Spleen (tissue), 11 donors: ENCODE measurements around the gene DRAXIN. TPM values are rescaled to one million over a fixed set of nuclear protein-coding genes. Genes with fewer than 3 reads are reported as not detected.
A peak's percentile ranks its signal among the peaks of the same experiment; 100 is the strongest.

Experiments
- DNase-seq: peaks from one replicate; pipeline ENCODE4 v3.0.0-alpha.2; 2020
- H3K27ac ChIP-seq, 8 donors: fragments of 200-600 bp; sonication (generic) in 7 of 8; 1 replicate in 4 of 8; 2 replicates in 4 of 8; pipeline versions ENCODE4 v1.5.0 to v1.8.0; 2016 to 2021; ENCODE audit warnings: inconsistent platforms in 4 of 8, mild to moderate bottlenecking in 4 of 8, moderate library complexity in 1 of 8
- H3K27me3 ChIP-seq, 7 donors: fragments of 200-600 bp; sonication (generic) in 6 of 7; replicated peaks in 1 of 7; 1 replicate in 4 of 7; 2 replicates in 3 of 7; pipeline versions ENCODE4 v1.5.0 to v1.8.0; 2016 to 2021; ENCODE audit warnings: inconsistent platforms in 3 of 7, mild to moderate bottlenecking in 1 of 7
- H3K36me3 ChIP-seq, 6 donors: fragments of 200-600 bp; sonication (generic) in 5 of 6; 1 replicate in 4 of 6; 2 replicates in 2 of 6; pipeline versions ENCODE4 v1.5.0 to v1.8.0; 2016 to 2021; ENCODE audit warnings: inconsistent platforms in 2 of 6
- H3K4me1 ChIP-seq, 6 donors: fragments of 200-600 bp; sonication (generic) in 5 of 6; 1 replicate in 3 of 6; 2 replicates in 3 of 6; pipeline versions ENCODE4 v1.5.0 to v1.8.0; 2016 to 2021; ENCODE audit warnings: inconsistent platforms in 3 of 6
- H3K4me3 ChIP-seq, 8 donors: fragments of 200-600 bp; sonication (generic) in 7 of 8; 1 replicate in 4 of 8; 2 replicates in 4 of 8; pipeline versions ENCODE4 v1.5.0 to v1.8.0; 2016 to 2021; ENCODE audit warnings: inconsistent platforms in 4 of 8, mild to moderate bottlenecking in 4 of 8, moderate library complexity in 2 of 8
- H3K9me3 ChIP-seq, 8 donors: fragments of 200-600 bp; sonication (generic) in 7 of 8; 1 replicate in 4 of 8; 2 replicates in 4 of 8; pipeline versions ENCODE4 v1.5.0 to v1.8.0; 2016 to 2021; ENCODE audit warnings: inconsistent platforms in 4 of 8
- CTCF ChIP-seq, 11 experiments: fragments of 200-600 bp in 7 of 11; fragments of 450-650 bp in 4 of 11; sonication (generic) in 4 of 11; IDR thresholded peaks in 8 of 11; conservative IDR thresholded peaks in 3 of 11; 1 replicate in 7 of 11; 2 replicates in 4 of 11; pipeline versions ENCODE4 v1.4.0 to v1.8.0; 2016 to 2021; ENCODE audit warnings: antibody characterized with exemption in 11 of 11, inconsistent platforms in 4 of 11, mild to moderate bottlenecking in 1 of 11
- POLR2A ChIP-seq, 3 donors: fragments of 450-650 bp; IDR thresholded peaks; one replicate each; pipeline ENCODE4 v1.5.1; 2017; ENCODE audit warnings: antibody characterized with exemption in 3 of 3, mild to moderate bottlenecking in 1 of 3
- POLR2AphosphoS5 ChIP-seq, 3 donors: sonication (generic); formaldehyde crosslinking; IDR thresholded peaks; one replicate each; pipeline ENCODE4 v1.5.1; 2017; ENCODE audit warnings: antibody characterized with exemption in 3 of 3
- WGBS, 5 donors: extraction: QIAGEN DNeasy Blood & Tissue Kit in 3 of 5; methylation state at CpG; one replicate each; pipeline versions ENCODE4 v1.1.5 to v1.1.7; 2013 to 2018; 5-methylcytosine and 5-hydroxymethylcytosine counted together
- intact Hi-C: fragments of 100-400 bp; cut with DNase I; formaldehyde crosslinking; loops from one replicate; pipeline ENCODE4 v1.15.0; 2023; ENCODE audit warnings: low total_unique reads
- polyA plus RNA-seq, 3 donors: library from polyadenylated mRNA; stranded (reverse); fragments of 200-250 nt; gene quantifications; one replicate each; pipeline ENCODE4 v1.2.1, GENCODE V29; 2013
- total RNA-seq, 7 donors: library from RNA; depleted of rRNA in 3 of 7; stranded (reverse); fragments of >200 nt in 3 of 7; fragmentation: NEBNext Ultra II Directional in 4 of 7; extraction: Animal tissue kit (Norgen Biotek cat#: 25700) in 4 of 7; gene quantifications; one replicate each; pipeline versions ENCODE4 v1.1.0 to v1.2.1, GENCODE V29; 2016 to 2021
- donor health status: healthy with polysubstance abuse.
- donor health status: DM: no; HTN: no; CAD: no; lungs with moderate emphysema.
- donor health status: DM: no; HTN: no; CAD: no.
- donor health status: Bipolar disorder and iron deficiency.
- donor health status: healthy.
- donor health status: DM: no; HTN: no; CAD: no.
- donor health status: DM: yes; HTN: yes; CAD: no.

Gene DRAXIN
- total and polyA plus RNA-seq, 10 donors = 0.04 to 0.37 (median 0.10) TPM; not detected in 3

- TF ChIP-seq POLR2A (IDR thresholded peaks at IDR 0.05) = no peak
- TF ChIP-seq POLR2AphosphoS5 (IDR thresholded peaks at IDR 0.05) = peak; percentile 71 to 83 (median 72)
- TF ChIP-seq CTCF (IDR thresholded peaks at IDR 0.05 in 8 of 11, conservative IDR thresholded peaks at IDR 0.05 in 3 of 11) = peak; percentile 70 to 91 (median 83)
- WGBS, 5 donors = 9 to 26% (median 15%) methylated on average over 3 to 47 of the region's 47 CpGs
- Histone ChIP-seq H3K4me1 (peaks cover 4 to 50% (median 45%) of the 10 kb centered on the region in 6 donors), H3K9me3 (no peaks in the 10 kb centered on the region), H3K27me3 (peaks cover 0 to 60% (median 12%) of the 10 kb centered on the region in 7 donors), H3K36me3 (no peaks in the 10 kb centered on the region), H3K4me3 (peak overlapping the region in 6 of 8 donors; percentile 11 to 63 (median 25)), H3K27ac (peak overlapping the region in 4 of 8 donors; percentile 5 to 67 (median 42))
- DNase-seq = peak; percentile 97
- intact Hi-C loops = loop anchor here (5.0 kb wide), 1 partner anchor 72 kb away; no protein-coding TSS in a partner anchor
These were observed 41.0 kb upstream of the DRAXIN start for GRCh38 chr1:11650331-11650991.

GRCh38 chr1:11651017-11651416 is 40.5 kb upstream of the DRAXIN start:
- intact Hi-C loops = loop anchor here (5.0 kb wide), 1 partner anchor 71 kb away; no protein-coding TSS in a partner anchor
- Histone ChIP-seq H3K36me3 (peaks cover 0 to 2% (median 0%) of the 10 kb centered on the region in 6 donors), H3K27me3 (peaks cover 0 to 61% (median 12%) of the 10 kb centered on the region in 7 donors), H3K4me3 (peak overlapping the region in 4 of 8 donors; percentile 23 to 63 (median 32)), H3K4me1 (peaks cover 10 to 55% (median 51%) of the 10 kb centered on the region in 6 donors), H3K27ac (peak overlapping the region in 3 of 8 donors; percentile 29 to 67 (median 54)), H3K9me3 (no peaks in the 10 kb centered on the region)
- DNase-seq = no peak
- TF ChIP-seq POLR2AphosphoS5 (IDR thresholded peaks at IDR 0.05) (no peak), CTCF (IDR thresholded peaks at IDR 0.05 in 8 of 11, conservative IDR thresholded peaks at IDR 0.05 in 3 of 11) (no peak), POLR2A (IDR thresholded peaks at IDR 0.05) (no peak)
- WGBS, 5 donors = 74 to 86% (median 85%) methylated on average over 4 of the region's 4 CpGs

- intact Hi-C loops = loop anchor here (5.0 kb wide), 1 partner anchor 70 kb away; no protein-coding TSS in a partner anchor
- no peak overlapping the region for H3K4me3 ChIP-seq
- H3K27ac ChIP-seq = no peak overlapping the region
- H3K4me1 ChIP-seq = peaks cover 11 to 62% (median 52%) of the 10 kb centered on the region in 6 donors
- TF ChIP-seq POLR2AphosphoS5 (IDR thresholded peaks at IDR 0.05) = no peak
- TF ChIP-seq POLR2A (IDR thresholded peaks at IDR 0.05) = no peak
- TF ChIP-seq CTCF (IDR thresholded peaks at IDR 0.05 in 8 of 11, conservative IDR thresholded peaks at IDR 0.05 in 3 of 11) = no peak
- WGBS, 5 donors = 82 to 95% (median 90%) methylated on average over 11 of the region's 11 CpGs
- no peaks in the 10 kb centered on the region for H3K9me3 ChIP-seq
- DNase-seq = no peak
- peaks cover 0 to 13% (median 2%) of the 10 kb centered on the region in 6 donors for H3K36me3 ChIP-seq
- peaks cover 0 to 52% (median 12%) of the 10 kb centered on the region in 7 donors for H3K27me3 ChIP-seq
These were observed 39.2 kb upstream of the DRAXIN start for GRCh38 chr1:11652203-11652780.
